ENCODE measurements around the gene JADE2.
"Not testable (repeated sequence)": the region's sequence is repeated elsewhere in the genome, so short reads cannot be mapped to it uniquely, and the experiment has no call there.

JADE2 gene

GRCh38 chr5:134508521-134509195, 16.8 kb upstream of the JADE2 start:
- no peak for DNase-seq

DNA sequence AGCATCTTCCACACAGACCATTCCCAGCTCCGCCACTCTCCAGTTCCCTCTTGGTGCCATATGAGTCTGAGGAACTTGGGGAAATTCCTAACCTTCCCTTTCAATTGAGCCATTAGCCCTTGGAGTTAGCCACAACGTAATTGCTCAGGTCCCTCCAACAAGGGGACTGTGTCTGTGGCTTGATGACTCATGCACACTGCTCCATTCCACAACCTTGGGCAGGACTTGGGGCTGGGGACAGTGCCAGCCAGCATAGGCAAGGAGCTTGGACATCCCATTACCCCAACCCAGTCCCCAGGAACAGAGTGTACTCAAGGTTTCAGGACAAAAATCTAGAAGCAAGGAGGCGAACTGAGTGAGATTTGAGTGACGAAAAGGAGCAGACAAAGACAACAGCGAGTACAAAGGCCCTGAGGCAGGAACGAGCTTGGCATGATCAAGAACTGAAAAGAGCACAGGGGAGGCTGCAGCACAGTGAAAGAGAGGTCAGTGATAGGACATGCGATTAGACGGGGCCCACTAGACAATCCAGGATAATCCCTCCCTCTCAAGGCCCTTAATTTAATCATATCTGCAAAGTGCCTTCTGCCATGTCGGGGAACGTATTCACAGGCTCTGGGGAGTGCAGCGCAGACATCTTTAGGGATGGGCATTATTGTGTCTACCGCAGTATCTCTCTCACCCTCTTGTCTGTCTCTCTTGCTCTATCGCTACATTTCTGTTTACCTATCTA, 16.0 kb upstream of the JADE2 start:
- DNase-seq: no peak

GRCh38 chr5:134510970-134511795, 14.3 kb upstream of the JADE2 start:
- DNase-seq: peak; percentile 60 to 64

- no peak for DNase-seq
These were observed 13.4 kb upstream of the JADE2 start for GRCh38 chr5:134511796-134512660.

- DNase-seq: no peak
These were observed 12.8 kb upstream of the JADE2 start for GRCh38 chr5:134512661-134512999.

DNA sequence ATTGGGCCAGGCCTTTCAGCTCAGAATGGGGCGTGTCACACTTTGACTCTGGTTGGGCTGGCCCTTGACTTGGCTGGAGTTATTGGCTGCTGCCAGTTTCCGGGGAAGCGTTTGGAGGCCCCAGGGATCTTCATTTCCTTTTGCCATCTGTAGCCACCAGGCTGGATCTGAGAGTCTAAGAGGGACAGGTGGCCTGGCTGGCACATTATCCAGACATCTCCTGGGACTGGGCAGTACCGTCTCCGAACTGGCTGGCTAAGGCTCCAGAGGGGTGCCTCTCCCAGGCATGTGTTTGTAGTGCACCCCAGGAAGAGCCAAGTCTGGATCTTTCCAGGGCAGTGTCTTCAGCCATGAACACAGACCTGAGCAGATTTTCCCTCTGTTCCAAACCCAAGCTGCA, 9.7 kb upstream of the JADE2 start:
- DNase-seq: no peak

- not testable (repeated sequence) for DNase-seq
These were observed 8.5 kb upstream of the JADE2 start for GRCh38 chr5:134516984-134517383.

DNA sequence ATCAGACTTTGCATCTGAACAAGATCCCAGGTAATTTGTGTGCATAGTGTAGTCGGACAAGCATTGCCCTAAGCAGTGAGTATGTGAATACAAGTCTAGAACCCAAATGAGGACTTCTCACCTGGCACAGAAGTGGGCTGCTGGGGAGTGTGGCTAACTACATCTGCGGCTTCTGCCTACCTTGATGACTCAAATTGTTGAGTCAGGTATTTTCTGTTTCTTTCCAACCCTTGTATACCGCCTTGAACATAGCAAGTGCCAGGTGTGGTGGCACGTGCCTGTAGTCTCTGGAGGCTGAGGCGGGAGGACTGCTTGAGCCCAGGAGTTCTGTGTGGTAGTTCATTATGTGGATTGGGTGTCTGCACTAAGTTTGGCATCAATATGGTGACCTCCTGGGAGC, 7.9 kb upstream of the JADE2 start:
- DNase-seq: no peak

GRCh38 chr5:134519989-134520388, 5.5 kb upstream of the JADE2 start:
- no peak for DNase-seq

- DNase-seq: no peak
These were observed 3.6 kb upstream of the JADE2 start for GRCh38 chr5:134521841-134522240.

GRCh38 chr5:134523543-134524271, 1.8 kb upstream of the JADE2 start:
- no peak for DNase-seq

GRCh38 chr5:134524272-134524825, 1.1 kb upstream of the JADE2 start:
- DNase-seq: peak; percentile 61 to 67

GRCh38 chr5:134525683-134526482, 413 bp downstream of the JADE2 start:
- DNase-seq: peak; percentile 57 to 65

DNA sequence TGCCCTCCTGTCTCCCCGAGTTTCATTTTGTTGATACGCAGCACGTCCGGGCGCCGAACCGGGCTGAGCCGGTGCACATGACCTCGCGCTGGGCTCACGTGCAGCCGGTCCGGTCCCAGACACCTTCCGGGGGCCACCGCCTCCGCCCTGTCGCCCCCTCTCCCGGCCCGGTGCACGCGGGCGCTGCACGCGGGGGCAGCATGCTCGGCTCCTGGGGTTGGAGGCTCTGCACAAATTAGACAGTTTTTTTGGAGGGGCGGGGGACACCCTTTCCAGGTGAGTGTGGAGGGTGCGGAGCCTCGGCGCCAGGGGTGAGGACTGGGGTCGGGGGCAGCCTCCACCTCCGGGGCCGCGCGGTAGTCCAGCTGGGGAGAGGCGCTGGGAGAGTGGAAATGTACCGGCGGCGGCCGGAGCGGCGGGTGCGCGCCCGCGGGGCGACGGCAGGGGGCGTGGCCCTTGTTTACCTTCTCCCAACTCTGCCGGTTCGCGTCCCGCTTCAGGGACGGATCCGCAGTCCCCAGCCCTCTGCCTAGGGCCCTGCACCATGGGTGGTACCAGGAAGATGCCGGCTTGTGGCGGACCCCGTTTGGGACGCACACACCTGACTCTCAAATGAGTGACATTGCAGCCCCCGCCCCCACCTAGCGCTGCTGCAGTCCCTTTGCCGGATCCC, 1.1 kb downstream of the JADE2 start:
- DNase-seq: peak; percentile 59 to 60

GRCh38 chr5:134527156-134527960, 1.9 kb downstream of the JADE2 start:
- peak; percentile 55 to 68 for DNase-seq

DNA sequence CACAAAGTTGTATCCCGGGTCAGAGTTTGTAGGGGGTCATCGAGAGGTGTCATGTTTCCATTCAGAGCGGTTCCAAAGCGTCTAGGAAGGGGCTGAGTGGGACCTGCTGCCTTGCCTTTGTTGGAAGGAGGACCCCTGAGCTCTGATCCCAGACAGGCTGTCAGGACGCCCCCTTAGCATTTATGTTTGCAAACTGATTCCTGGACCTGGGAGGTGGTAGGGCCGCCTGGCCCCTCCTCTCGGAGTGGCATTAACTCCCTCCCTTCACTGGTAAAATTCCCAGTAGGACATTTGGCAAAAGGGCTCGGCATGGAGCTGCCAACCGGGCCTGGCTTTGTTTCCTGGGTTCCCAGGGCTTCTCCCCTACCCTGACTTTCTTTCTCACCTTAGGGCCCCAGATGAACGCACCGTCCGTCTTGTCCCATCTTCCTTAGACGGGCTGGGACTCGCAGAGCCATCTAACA, 2.5 kb downstream of the JADE2 start:
- no peak for DNase-seq

- no peak for DNase-seq
These were observed 3.1 kb downstream of the JADE2 start for GRCh38 chr5:134528556-134528955.

- no peak for DNase-seq
These were observed 4.0 kb downstream of the JADE2 start for GRCh38 chr5:134529460-134529859.
